GM12873 (cell line): ENCODE data around the gene NR2E1.

Experiments used
- CTCF ChIP-seq: IDR thresholded peaks from 2 replicates; pipeline ENCODE4 v1.5.1; 2012; ENCODE audit warnings: low read depth, mild to moderate bottlenecking, moderate library complexity, low read length, control low read depth; ENCODE audit not compliant: insufficient read depth; ENCODE audit errors: missing control alignments

Gene NR2E1

GRCh38 chr6:108175592-108176279 is 9.9 kb downstream of the NR2E1 start:
- peak; percentile 30 for TF ChIP-seq CTCF

- no peak for TF ChIP-seq CTCF
These were observed 10.7 kb downstream of the NR2E1 start for GRCh38 chr6:108176281-108177089.

- TF ChIP-seq CTCF: no peak
These were observed 13.9 kb downstream of the NR2E1 start for GRCh38 chr6:108179741-108180140.

- TF ChIP-seq CTCF: no peak
These were observed 14.4 kb downstream of the NR2E1 start for GRCh38 chr6:108180266-108180665.

GRCh38 chr6:108180776-108181175 is 15.0 kb downstream of the NR2E1 start:
- TF ChIP-seq CTCF: no peak

- TF ChIP-seq CTCF: no peak
These were observed 20.4 kb downstream of the NR2E1 start for GRCh38 chr6:108186226-108186625.

- no peak for TF ChIP-seq CTCF
These were observed 21.7 kb downstream of the NR2E1 start for GRCh38 chr6:108187519-108187918.
